GM21528 (cell line): Measurements from ENCODE around the gene NNAT.

Experiments used
- ATAC-seq: cut with Tn5 transposase; IDR thresholded peaks from one replicate; pipeline ENCODE4 v1.9.1; 2021; ENCODE audit warnings: mild to moderate bottlenecking, moderate library complexity; ENCODE audit not compliant: unreplicated experiment, low FRiP score

NNAT gene

DNA sequence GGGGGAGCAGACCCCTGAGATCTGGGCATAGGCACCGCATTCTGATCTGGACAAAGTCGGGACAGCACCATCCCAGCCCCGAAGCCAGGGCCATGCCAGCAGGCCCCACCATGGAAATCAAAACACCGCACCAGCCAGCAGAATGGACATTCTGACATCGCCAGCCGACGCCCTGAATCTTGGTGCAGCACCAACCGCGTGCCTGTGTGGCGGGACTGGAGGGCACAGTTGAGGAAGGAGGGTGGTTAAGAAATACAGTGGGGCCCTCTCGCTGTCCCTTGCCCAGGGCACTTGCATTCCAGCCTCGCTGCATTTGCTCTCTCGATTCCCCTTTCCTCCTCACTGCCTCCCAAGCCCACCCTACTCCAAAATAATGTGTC, 2.0 kb downstream of the NNAT start:
- ATAC-seq: no peak

DNA sequence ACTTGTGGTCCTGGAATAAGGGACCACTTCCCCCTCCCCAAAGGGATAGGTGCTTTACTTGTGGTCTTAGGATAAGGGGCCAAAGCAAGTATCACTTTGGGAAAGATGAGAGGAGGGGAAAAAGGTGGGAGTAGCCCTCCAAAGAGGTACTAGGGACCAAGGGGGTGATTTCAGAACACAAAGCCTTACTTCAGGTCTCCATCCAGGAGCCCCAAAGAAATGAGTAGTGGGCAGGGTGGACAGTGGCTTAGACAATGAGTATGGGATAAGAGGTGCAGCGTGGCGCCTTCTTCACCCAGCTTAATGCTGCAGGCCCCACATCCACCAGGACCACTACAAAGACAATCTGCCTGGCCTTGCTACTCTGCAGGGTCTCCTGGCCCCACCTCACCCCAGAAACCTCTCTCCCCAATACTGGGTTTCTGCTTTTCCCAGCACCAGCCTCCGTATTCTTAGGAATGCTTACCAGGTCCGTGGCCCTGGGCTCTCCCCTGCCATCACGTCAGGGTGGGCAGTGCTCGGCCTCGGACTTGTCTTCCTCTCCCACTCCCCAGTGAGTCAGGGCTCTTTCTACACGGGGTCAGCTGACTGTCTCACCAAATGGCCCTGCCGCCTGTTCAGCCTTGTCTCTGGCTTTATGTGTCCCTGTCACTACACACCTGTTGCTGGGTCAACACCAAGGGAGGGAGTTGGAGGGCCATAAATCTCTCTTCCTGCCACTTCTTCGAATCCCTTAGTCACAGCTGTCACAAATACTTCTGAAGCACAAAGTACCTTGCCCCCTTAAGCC, 3.1 kb downstream of the NNAT start:
- no peak for ATAC-seq

DNA sequence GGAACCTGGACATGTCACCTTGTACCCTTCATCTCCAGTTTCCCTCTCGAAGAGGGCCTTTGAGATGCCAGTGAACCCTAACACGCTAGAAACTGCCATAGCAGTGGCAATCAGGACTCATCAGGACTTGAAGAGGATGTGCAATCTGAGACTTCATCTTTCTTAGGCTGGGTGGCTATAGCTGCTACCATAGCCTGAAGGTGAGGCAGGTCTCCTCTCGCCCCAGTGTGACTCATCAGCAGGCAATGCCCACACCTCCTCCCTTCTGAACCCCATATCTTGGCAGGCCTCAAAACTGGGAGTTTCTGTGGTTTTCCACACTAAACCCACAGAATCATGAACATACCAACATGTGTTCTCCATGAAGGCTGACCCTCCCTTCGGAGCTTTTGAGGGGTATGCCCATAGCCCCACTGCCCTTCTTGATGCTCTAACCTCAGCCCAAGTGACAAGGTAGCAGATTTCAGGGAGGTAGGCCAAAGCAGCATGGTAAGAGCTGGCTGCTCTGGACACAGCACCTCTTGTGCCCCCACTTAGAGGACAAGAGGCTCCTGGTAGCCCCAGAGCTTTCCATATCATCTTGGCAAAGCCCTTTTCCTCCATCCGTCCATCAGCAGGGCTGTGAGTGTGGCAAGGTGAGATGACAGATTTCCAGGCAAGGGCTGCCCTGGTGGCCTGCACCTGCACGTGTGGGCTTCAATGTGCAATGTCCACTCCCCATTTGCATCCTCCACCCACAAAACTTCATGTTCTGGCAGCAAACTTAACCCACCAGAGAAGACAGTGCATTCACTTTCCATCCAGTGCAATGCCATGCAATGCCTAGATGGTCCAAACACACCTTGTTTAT, 4.0 kb downstream of the NNAT start:
- no peak for ATAC-seq

DNA sequence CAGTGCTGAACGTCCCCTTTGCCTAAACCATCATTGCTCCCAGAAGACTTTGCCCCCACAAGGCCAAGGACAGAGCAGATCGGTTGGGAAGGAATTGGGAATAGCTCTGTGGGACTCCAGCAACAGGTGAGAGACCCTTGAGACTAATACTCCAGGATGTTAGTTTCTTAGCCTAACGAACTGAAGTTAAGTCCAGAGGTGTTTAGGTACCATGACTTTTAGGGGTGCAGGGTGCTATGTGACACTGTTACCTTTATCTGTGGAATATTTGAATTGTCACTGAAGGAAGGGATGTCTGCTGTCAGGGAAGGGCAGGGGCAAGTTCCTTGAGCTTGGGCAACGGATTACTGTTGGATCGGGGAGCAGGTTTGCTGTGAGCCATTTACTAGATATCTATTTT, 4.8 kb downstream of the NNAT start:
- ATAC-seq: no peak

DNA sequence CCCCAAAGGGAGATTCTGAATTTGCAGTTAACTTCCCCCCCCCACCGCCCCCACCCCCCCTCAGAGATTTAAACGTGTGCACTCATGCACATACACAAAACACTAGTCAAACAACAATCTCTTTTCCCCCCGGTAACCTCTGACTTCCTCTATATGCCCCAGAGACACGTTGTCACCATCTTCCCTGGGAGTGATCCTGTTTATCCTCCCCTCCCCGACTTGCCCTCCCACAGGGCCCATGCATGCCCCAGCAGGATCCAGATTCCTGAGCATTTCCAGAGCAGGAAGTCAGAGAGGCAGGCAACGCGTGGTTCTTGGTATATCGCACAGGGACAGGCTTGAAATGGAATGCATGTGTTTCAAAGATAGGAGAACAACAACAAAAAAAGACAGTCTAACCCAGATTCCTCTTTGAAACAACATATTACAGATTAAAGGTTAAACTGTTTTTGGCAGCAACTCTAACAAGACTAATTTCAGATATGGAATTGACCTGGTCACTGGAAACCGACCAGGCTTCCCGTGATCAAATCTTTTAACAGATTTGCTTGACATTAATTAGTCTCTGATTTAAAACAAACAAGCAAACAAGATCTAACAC, 5.3 kb downstream of the NNAT start:
- ATAC-seq: no peak

DNA sequence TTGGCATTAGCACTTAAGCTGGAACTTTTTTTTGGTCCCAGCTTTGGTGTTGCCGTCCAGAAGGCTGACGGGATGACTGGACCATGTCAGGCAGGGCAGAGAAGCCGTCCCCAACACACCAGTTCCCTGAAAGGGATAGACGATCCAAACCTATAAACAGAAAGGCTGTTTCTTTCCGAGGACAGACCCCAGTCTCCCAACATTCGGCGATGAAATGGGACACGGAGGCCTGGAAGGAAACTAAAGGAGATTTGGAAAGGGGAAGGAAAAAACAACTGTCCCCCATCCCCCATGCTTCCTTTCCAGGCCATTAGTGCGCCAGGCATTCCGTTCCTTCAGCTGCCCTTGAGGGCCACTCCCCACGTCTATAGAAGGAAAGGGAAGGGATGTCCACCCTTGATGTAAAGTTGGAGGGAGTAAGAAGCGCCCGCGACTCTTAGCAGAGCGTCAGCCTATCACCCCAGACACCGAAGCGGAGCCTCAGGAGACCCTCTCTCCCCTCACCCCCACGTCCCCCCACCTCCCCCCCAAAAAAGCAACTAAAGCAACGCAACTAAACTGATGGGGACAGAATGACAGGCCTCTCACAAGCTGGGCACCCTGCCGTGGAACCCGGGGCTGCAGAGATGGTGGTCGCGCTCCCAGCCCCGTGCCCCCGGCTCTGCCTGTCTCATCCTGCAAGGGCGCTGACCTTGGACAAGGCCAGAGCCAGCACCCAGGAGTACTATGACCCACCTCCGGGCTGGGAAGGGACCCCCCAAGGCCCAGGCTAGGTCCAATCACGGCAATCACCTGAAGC, 6.0 kb downstream of the NNAT start:
- ATAC-seq: no peak

DNA sequence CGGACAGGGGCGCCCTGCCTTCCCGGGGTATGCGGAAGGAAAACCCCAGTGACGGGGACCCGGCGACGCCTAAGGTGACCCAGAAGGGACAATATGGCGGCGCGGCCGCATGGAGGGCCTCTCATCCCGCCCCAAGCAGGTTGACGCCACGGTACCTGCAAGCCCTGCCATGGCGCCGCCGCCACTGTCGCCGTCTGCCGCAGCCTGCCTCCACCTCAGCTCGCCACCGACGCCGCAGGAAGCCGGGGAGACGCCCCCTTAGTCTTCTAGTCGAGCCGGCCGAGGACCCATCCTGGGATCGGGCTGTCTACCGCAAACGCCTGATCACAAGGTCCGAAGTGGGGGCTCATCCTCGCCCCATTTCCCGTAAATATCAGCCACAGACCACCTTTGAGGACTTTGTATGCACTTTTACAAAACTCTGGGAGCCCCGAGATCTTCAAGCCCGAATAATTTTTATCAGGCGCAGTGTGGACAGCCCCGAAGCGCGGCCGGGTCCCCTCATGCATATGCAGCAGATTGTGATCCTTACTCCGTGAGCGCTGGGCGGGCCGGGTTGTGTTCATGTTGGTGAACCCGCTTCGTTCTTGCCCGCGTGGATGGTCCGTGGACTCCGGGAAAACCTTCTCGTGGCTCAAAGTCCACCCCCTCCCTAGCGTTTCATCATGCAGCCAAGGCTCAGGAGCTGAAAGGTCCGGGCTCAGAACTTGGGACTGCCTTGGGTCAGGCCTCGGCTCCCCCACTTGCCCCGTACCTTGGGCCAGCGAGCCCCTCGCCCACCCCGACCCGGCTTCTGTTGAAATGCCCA, 6.8 kb downstream of the NNAT start, which contains the start of gene BLCAP:
Gene BLCAP, minus strand, starts transcription at position 239 of the 808 bp plus-strand sequence. CDS start 8,702 bp downstream, outside the sequence.
- ATAC-seq: peak; percentile 78

DNA sequence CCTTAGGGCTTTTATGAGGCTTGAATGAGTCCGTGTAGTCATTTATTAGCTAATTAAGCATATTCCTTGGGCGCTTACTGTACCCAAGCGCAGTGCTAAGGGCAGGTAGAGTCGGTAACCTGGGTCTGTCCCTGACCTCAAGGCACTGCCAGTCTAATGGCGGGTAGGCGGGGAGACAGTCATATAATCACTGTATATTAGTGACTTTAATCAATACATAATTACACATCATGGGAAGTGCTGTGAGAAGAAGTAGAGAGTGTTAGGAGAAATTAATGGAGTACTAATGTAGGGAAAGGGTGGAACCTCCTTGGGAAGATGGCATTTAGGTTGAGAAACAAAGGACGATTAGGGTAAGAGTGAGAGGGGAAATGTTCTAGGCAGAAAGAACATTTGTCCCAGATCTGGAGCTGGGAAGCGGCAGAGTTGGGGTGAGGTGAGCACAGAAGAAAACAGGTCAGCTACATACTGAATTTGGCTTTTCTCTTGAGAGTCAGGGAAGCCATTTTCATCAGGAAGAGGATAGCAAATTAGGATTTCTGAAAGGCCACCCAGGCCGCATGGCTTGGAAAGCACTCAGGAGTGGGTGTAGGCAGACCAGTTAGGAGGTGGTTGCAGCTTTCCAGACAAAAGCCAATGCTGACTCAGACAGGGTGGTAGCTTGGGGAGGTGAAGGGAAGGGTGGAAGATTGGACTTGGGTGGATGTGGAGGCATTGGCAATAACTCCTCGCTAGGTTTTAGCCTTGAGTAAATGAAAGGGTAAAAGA, 7.6 kb downstream of the NNAT start:
- ATAC-seq: peak; percentile 4

DNA sequence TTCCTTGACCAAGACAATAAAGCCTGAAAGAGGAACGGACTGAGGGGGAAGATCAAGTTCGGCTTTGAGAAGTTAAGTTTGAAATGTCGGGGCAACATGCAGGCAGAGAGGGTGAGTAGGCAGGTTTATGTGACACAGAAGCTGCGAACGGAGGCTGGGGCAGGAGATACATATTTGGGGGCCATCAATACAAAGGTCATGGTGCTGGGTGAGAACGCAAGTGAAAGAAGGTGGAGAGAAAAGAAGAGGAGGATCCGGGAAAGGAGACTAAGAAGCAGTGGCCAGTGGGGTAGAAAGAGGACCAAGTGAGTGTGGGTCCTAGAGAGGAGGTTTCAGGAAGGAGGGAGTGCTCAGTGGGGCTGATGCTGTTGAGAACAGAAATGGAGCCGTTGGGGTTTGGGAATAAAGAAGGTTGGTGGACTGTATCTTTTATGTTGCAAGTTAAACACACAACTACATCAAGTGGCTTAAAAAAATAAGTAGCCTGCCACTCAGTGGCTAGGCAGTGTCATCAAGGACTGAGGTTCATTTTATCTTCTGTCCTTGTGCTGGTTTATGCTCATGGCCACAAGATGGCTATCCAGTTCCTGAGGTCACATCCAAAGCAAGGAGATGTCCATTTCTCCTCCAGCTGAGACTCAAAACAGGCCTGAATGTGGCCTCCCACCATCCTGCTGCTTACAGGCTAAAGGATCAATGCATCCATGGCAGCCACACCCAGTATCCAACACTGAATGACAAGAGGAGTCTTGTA, 8.3 kb downstream of the NNAT start:
- ATAC-seq: no peak

DNA sequence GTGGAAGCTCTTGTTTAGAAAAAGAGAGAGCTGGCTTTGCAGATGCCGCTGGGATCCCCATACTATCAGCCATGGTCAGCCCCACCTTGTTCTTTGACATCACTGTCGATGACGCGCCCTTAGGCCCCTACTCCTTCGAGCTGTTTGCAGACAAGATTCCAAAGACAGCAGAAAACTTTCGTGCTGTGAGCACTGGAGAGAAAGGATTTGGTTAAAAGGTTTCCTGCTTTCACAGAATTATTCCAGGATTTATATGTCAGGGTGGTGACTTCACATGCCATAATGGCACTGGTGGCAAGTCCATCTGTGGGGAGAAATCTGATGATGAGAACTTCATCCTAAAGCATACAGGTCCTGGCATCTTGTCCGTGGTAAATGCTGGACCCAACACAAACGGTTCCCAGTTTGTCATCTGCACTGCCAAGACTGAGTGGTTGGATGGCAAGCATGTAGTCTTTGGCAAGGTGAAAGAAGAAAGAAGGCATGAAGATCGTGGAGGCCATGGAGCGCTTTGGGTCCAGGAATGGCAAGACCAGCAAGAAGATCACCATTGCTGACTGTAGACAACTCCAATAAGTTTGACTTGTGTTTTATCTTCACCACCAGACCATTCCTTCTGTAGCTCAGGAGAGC, 9.0 kb downstream of the NNAT start:
- ATAC-seq: no peak

DNA sequence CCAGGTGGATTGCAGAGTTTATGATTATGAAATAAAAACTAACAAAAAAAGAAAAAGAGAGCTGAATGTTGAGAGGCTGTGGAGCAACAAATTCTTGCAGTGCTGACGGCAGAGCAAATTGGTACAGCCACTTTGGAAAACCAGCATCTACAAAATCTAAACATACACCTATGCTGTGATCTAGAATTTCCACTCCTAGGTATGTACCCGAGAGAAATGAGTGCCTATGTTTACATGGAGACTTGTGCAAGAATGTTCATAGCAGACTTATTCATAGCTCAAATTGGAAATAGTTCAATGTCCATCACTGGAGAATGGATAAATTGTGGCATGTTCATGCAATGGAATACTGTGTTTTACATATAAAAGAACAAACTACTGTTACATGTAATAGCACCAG, 9.6 kb downstream of the NNAT start:
- ATAC-seq: no peak

DNA sequence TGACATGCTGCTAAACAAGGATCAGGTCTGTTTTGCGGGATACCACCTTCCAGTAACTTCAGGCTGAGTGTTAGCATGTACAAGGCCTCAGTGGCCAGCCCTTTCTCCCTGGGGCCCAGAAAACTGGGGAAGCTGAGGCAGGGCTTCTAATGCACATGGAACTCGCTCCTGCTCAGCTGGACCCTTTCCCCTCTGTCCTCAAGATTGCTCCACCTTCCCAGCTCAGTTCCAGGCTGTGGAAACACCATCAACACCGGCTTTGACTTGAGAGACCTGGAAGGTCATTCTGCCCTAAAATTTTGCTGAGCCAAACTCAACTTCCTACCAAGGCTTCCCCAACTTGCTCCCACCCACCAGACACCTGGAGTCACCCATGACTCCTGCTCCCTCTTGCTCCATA, 10.8 kb downstream of the NNAT start:
- ATAC-seq: no peak

DNA sequence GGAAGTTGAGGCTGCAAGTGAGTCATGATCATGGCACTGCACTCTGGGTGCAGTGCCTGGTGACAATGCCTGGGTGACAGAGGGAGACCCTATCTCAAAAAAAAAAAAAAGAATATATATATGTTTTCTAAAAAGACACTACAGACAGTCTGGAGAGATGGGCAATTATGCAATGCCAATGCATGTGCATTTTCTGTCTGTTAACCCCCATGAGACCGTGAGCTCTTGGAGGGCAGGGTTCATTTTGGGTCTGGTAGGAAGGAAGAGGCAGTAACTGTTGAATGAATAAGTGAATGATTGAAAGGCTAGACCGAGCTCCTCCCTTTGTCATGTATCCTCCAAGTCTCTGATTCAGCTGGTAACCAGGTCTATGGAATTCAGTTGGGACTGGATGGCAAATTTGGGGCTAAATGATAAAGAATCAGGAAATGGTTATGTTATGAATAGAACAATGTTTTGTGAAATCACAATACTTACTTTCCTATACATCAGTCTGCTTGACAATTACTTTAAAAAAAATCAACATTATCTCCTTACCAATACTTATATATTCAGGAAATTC, 12.2 kb downstream of the NNAT start:
- no peak for ATAC-seq

DNA sequence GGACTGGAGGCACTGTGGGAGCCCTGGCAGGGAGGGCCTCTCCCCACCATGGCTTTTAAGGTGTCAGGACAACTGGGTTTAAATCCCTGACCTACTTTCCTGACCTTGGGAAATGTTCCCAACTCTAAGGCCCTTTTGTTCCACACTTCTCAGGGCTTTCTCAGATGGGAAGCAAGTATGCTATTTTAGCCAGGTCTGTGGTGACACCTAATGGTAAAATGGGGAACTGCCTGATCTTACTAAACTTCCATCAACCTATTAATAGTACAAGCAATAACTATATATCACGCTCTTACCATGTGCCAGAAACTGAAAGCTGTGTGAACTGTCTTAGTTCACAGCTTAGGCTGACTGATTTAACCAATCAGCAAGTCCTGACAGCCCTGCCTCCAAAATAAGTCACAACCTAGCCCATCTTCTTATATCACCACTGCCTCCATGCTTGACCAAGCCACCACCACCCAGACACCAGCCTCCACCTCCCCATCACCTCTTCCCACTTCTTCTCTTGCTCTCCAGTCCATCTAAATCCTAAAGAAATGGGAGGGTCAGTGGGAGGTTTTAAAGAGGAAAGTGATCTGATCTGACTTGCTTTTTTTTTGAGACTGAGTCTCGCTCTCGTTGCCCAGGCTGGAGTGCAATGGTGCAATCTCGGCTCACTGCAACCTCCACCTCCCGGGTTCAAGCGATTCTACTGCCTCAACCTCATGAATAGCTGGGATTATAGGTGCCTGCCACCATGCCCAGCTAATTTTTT, 13.5 kb downstream of the NNAT start:
- ATAC-seq: peak; percentile 78

DNA sequence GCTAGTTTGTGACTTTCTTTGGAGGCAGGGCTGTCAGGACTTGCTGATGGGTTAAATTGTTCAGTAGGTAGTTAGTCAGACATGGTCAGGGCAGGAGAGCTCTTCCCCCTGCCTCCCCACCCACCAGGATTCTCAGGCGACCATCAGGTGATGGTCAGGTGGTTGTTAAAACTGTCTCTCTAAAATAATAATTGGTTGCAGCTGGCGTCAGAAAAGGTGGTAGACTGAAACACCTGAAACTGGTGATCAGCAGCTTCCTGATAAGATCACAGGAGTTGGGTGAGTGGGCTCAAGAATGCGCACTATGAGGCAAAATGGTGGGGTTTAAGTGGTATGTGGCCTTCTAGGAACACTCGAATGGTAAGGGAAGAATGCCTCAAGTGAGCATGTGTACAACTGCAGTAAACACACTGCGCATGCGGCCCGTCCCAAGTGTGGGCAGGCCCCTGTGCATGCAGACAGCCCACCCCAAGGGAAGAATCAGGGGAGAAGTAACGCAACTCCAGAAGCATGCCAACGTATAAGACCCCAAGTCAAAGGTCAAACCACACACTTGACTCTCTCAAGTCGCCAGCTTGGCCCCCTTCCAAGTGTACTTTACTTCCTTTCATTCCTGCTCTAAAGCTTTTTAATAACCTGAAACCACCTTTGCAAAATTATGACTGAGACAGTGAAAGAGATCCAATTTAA, 14.5 kb downstream of the NNAT start:
- no peak for ATAC-seq

DNA sequence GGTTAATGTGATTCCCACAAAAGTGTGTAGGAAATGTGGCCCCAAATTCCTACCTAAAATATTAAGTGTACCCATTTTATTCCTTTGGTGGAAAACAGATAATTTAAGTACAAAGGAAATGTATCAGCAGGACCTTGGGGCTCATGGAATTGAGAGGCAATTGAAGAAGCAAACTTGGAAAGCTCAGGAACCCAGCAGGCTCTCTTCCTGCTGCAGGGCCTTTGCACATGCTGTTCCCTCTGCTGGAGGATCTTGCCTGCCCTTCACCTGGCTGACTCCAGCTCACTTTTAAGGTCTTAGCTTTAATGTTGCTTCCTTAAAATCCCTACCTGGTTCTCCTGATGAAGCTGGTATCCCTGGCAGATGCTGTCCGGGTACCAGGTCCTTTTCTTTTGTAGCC, 16.5 kb downstream of the NNAT start:
- no peak for ATAC-seq
